LNCAP (cell line): ENCODE measurements around the gene UBN1.

Experiments
- CTCF ChIP-seq: fragments of 450-650 bp; IDR thresholded peaks from 2 replicates; pipeline ENCODE4 v1.5.1; 2017; ENCODE audit warnings: mild to moderate bottlenecking

The UBN1 gene

DNA sequence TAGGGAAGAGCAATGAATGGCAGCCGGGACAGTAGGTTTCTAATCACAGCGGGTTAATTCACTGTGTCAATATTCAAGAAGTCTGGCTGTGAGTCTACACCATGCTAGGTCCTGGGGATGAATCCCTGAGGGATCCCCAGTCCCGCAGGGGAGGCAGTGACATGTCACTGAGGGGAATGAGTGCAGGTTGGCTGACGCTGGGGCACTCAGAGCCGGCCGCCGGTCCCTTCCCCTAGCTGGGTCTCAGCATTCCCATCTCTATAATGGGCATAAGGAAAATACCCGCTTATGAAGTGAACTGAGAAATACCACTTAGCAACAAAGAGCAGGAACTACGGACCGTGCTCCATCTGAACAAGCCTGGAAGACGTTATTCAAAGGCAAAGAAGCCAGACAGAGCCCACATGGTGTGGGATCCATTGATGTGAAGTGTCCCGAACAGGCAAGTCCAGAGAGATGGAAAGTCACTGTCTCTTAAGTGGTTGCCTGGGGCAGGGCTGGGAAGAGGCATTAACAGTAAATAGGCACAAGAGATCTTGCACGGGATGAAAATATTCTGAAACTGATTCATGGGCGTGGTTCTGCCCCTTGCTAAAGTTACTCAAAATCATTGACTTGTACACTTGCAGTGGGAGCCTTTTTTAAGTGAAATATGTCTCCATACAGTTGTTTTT, 57.8 kb downstream of the UBN1 start:
- no peak for TF ChIP-seq CTCF

- no peak for TF ChIP-seq CTCF
Observed at GRCh38 chr16:4908854-4909401, 61.6 kb downstream of the UBN1 start.

- no peak for TF ChIP-seq CTCF
Observed at GRCh38 chr16:4909825-4910224, 62.5 kb downstream of the UBN1 start.

- no peak for TF ChIP-seq CTCF
Observed at GRCh38 chr16:4910828-4911227, 63.5 kb downstream of the UBN1 start.

DNA sequence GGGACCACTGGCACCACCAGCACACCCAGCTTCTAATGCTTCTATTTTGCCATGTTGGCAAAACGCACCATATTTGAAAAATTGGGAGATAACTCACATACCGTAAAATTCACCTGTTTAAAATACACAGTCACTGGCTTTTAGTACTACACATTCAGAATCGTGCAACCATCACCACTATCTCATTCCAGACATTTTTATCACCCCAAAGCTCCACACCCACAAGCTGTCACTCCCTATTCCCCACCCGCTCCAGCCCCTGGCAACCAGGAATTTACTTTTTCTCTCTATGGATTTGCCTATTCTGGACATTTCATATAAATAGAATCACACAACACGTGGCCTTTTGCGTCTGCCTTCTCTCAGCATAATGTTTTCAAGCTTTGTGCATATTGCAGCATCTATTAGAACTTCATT, 64.7 kb downstream of the UBN1 start:
- TF ChIP-seq CTCF, result no peak

DNA sequence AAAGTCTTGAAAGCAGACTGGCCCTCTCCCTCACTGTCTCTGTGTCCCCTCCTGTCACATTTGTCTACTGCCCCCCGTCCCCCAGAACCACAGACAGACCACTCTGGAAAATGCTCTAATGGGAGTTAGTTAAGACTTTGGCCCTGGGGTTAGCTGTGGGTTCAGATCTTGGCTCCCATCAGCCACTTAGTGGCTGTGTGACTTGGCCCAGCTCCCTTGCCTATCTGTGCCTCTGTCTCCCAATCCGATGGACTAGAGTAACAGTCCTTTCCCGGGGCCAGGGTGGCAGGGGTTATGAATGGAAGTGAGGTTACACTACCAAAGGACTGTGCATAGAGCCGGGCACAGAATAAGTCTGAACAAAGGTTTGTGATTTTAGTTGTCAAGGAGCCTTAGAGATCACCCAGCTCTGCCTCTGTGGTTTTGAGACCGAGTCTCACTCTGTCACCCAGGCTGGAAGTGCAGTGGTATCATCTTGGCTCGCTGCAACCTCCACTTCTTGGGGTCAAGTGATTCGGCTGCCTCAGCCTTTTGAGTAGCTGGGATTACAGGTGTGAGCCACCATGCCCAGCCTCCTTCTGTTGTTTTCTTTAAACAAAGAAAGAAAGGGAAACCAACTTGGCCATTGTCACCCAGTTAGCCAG, 66.0 kb downstream of the UBN1 start:
- TF ChIP-seq CTCF, result no peak

DNA sequence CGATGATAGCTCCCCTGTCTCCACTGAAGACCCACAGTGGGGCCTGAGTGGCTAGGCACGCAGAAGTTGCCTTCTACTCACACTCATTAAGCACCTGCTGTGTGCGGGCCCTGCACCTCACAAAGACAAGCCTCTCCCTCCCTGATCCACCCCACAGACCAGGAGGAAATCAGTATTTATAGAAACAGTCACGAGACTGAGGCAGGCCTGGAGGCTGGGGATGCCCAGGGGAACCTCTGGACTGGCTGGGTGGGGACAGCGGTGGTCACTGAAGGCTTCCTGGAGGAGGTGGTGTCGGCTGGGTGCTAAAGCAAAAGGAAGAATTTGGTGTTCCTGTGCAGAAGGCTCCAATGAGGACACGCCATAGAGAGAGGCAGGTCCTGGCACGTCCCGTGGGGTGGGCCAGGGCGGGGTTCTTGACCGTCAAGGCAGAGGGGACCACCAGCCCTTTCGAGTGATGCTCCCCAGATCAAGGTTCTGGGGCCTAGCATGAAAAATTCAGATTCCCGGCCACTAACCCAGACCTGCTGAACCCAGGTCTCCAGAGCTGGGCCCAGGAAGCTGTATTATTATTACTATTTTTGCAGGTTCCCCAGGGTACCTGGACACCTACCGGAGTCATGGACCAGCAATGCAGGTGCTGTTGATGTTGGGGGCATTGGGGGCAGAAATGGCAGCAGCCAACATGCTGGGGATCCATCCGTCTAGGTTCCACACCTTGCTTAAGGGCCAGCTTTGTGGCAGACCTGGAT, 66.7 kb downstream of the UBN1 start:
- TF ChIP-seq CTCF, result no peak
